Measurements from ENCODE around the gene NDUFAF3.

- TF ChIP-seq POLR2A (IDR thresholded peaks at IDR 0.05): no peak
- TF ChIP-seq, protein P1, sequence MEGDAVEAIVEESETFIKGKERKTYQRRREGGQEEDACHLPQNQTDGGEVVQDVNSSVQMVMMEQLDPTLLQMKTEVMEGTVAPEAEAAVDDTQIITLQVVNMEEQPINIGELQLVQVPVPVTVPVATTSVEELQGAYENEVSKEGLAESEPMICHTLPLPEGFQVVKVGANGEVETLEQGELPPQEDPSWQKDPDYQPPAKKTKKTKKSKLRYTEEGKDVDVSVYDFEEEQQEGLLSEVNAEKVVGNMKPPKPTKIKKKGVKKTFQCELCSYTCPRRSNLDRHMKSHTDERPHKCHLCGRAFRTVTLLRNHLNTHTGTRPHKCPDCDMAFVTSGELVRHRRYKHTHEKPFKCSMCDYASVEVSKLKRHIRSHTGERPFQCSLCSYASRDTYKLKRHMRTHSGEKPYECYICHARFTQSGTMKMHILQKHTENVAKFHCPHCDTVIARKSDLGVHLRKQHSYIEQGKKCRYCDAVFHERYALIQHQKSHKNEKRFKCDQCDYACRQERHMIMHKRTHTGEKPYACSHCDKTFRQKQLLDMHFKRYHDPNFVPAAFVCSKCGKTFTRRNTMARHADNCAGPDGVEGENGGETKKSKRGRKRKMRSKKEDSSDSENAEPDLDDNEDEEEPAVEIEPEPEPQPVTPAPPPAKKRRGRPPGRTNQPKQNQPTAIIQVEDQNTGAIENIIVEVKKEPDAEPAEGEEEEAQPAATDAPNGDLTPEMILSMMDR (IDR thresholded peaks at IDR 0.05): no peak
Measured at GRCh38 chr3:48985831-48986376, 36.0 kb upstream of the NDUFAF3 start.

Data from esophagus squamous epithelium (tissue), 4 donors.